WTC11 (cell line): ENCODE results near the gene MAGEF1.

Experiments used
- CREB1 ChIP-seq: sonication (generic); formaldehyde crosslinking; IDR thresholded peaks from 2 replicates; pipeline ENCODE4 v1.8.0; 2023; ENCODE audit warnings: mild to moderate bottlenecking, missing genetic modification reagents
- CREM ChIP-seq: sonication (generic); formaldehyde crosslinking; IDR thresholded peaks from 2 replicates; pipeline ENCODE4 v1.8.1; 2022; ENCODE audit warnings: mild to moderate bottlenecking, missing genetic modification reagents, moderate library complexity
- NR3C1 ChIP-seq: sonication (generic); formaldehyde crosslinking; conservative IDR thresholded peaks from 2 replicates; pipeline ENCODE4 v1.8.1; 2023; ENCODE audit warnings: low read depth, mild to moderate bottlenecking, missing genetic modification reagents
- OVOL2 ChIP-seq: fragments of 250-450 bp; sonication (Bioruptor Pico); IDR thresholded peaks from 2 replicates; pipeline ENCODE4 v1.9.0; 2021; ENCODE audit warnings: mild to moderate bottlenecking, borderline replicate concordance
- RELA ChIP-seq: sonication (generic); formaldehyde crosslinking; IDR thresholded peaks from 2 replicates; pipeline ENCODE4 v1.8.1; 2022; ENCODE audit warnings: missing genetic modification reagents, mild to moderate bottlenecking, borderline replicate concordance
- ZNF423 ChIP-seq: fragments of 250-450 bp; sonication (Bioruptor Pico); IDR thresholded peaks from 2 replicates; pipeline ENCODE4 v2.1.2; 2022; ENCODE audit warnings: mild to moderate bottlenecking, moderate library complexity
- TF ChIP-seq, protein P1 (sequence below): fragments of 200-600 bp; IDR thresholded peaks from 2 replicates; pipeline ENCODE4 v1.8.0; 2022; ENCODE audit warnings: antibody characterized with exemption
- TF ChIP-seq, protein P2 (sequence below): sonication (generic); formaldehyde crosslinking; IDR thresholded peaks from 2 replicates; pipeline ENCODE4 v1.8.1; 2022; ENCODE audit warnings: mild to moderate bottlenecking, missing genetic modification reagents, moderate library complexity, borderline replicate concordance

GRCh38 chr3:184755315-184755731 is 43.5 kb upstream of the MAGEF1 start:
- TF ChIP-seq, protein P1, sequence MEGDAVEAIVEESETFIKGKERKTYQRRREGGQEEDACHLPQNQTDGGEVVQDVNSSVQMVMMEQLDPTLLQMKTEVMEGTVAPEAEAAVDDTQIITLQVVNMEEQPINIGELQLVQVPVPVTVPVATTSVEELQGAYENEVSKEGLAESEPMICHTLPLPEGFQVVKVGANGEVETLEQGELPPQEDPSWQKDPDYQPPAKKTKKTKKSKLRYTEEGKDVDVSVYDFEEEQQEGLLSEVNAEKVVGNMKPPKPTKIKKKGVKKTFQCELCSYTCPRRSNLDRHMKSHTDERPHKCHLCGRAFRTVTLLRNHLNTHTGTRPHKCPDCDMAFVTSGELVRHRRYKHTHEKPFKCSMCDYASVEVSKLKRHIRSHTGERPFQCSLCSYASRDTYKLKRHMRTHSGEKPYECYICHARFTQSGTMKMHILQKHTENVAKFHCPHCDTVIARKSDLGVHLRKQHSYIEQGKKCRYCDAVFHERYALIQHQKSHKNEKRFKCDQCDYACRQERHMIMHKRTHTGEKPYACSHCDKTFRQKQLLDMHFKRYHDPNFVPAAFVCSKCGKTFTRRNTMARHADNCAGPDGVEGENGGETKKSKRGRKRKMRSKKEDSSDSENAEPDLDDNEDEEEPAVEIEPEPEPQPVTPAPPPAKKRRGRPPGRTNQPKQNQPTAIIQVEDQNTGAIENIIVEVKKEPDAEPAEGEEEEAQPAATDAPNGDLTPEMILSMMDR, result no peak
- TF ChIP-seq OVOL2 (CRISPR knock-in tag) (no peak), ZNF423 (no peak), CREM (CRISPR knock-in tag) (no peak), RELA (CRISPR knock-in tag) (no peak), NR3C1 (CRISPR knock-in tag) (no peak), CREB1 (CRISPR knock-in tag) (no peak)
- TF ChIP-seq, protein P2, sequence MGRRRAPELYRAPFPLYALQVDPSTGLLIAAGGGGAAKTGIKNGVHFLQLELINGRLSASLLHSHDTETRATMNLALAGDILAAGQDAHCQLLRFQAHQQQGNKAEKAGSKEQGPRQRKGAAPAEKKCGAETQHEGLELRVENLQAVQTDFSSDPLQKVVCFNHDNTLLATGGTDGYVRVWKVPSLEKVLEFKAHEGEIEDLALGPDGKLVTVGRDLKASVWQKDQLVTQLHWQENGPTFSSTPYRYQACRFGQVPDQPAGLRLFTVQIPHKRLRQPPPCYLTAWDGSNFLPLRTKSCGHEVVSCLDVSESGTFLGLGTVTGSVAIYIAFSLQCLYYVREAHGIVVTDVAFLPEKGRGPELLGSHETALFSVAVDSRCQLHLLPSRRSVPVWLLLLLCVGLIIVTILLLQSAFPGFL (CRISPR knock-in tag), result no peak
